Suprapubic skin (tissue), 4 donors: Measurements from ENCODE around the gene SWI5.

Experiments
- EP300 ChIP-seq: sonication (generic); formaldehyde crosslinking; IDR thresholded peaks from one replicate; pipeline ENCODE4 v1.6.1; 2017; ENCODE audit warnings: antibody characterized with exemption
- POLR2A ChIP-seq, 2 donors: fragments of 450-650 bp; IDR thresholded peaks; one replicate each; pipeline ENCODE4 v1.6.1; 2017; ENCODE audit warnings: antibody characterized with exemption in 2 of 2, mild to moderate bottlenecking in 2 of 2, moderate library complexity in 2 of 2
- POLR2AphosphoS5 ChIP-seq, 3 donors: sonication (generic); formaldehyde crosslinking; IDR thresholded peaks; one replicate each; pipeline ENCODE4 v1.6.1; 2017; ENCODE audit warnings: antibody characterized with exemption in 3 of 3
- TF ChIP-seq, protein P1 (sequence below), 2 donors: fragments of 200-600 bp in 1 of 2; fragments of 450-650 bp in 1 of 2; sonication (generic) in 1 of 2; IDR thresholded peaks; one replicate each; pipeline ENCODE4 v1.5.1; 2016 to 2019; ENCODE audit warnings: antibody characterized with exemption in 2 of 2, mild to moderate bottlenecking in 1 of 2, moderate library complexity in 1 of 2

DNA sequence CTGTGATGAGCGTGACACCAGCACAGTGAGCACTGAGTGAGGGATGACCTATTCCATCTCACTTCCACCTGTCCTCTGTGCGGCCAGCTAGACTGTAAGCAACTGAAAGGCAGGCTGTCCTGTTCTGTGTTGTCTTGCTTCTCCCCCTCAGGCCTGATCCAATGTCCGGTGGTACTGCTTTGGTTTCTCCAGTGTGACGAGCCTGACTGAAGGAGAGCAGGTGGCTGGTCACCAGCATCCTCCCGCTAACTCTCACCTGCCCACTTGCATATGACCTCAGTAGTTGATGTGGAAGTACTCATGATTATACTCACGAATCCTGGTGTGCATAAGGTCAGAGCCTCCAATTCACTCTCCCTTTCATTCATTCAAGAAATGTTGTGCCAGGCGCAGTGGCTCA is 61.9 kb downstream of the SWI5 start:
- TF ChIP-seq POLR2A (IDR thresholded peaks at IDR 0.05) (no peak), POLR2AphosphoS5 (IDR thresholded peaks at IDR 0.05) (no peak), EP300 (no peak)
- TF ChIP-seq, protein P1, sequence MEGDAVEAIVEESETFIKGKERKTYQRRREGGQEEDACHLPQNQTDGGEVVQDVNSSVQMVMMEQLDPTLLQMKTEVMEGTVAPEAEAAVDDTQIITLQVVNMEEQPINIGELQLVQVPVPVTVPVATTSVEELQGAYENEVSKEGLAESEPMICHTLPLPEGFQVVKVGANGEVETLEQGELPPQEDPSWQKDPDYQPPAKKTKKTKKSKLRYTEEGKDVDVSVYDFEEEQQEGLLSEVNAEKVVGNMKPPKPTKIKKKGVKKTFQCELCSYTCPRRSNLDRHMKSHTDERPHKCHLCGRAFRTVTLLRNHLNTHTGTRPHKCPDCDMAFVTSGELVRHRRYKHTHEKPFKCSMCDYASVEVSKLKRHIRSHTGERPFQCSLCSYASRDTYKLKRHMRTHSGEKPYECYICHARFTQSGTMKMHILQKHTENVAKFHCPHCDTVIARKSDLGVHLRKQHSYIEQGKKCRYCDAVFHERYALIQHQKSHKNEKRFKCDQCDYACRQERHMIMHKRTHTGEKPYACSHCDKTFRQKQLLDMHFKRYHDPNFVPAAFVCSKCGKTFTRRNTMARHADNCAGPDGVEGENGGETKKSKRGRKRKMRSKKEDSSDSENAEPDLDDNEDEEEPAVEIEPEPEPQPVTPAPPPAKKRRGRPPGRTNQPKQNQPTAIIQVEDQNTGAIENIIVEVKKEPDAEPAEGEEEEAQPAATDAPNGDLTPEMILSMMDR (IDR thresholded peaks at IDR 0.05): no peak
